Measurements from ENCODE around the gene SKP1. TPM values are rescaled to one million over a fixed set of nuclear protein-coding genes. Genes with fewer than 3 reads are reported as not detected.

The SKP1 gene
- polyA plus RNA-seq, 1 of the 3 experiments (the other 2 are of a cell fraction), result 407 TPM

DNA sequence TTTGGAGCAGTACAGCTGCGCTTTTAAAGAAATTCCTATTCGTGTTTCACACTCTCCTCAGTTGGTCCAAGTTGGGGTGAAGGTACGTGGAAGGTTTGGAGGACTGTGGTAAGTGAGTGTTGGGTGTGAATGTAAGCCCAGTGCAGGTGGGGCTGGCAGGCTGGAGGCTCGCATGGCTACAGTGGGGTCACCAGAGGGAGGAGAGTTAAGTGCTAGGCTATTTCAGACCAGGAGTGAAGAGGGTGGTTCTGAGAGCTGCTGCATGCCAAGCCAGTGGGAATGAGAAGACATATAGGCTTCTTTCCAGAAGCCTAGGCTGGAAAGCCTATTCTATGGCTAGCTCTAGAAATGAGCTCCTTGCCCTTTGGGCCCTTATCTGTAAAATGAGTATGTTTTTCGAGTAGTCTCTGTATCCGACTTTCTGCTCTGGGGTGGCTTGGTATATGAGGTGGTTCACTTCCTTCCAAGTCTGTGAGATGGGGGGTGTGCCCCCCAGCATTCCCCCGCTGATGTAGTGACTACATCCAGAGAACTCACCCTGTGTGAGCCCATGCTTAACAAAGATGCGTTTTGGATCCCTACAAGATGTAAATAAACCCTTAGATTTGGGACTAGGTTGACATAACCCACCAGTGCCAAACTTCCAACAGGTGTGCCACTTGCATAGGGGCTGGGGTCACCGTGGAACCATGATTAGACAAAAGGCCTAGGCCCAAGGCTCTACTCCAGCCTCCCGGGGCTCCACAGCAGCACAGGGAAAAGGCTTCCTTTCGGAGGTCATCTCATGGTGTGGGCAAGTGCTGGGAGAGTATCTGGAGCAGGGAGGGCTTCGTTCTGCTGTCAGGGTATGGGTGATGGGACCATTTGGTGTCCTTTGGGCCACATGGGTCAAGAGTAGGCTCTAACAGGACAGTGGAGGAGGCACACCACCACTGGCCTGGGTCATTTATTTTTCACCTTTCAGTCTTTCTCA is 59.7 kb downstream of the SKP1 start:
- no peak for DNase-seq
- TF ChIP-seq RFX5 (IDR thresholded peaks at IDR 0.05; ENCODE audit: low read length), result no peak
- TF ChIP-seq TCF12 (IDR thresholded peaks at IDR 0.05), result no peak
- TF ChIP-seq, protein P1, sequence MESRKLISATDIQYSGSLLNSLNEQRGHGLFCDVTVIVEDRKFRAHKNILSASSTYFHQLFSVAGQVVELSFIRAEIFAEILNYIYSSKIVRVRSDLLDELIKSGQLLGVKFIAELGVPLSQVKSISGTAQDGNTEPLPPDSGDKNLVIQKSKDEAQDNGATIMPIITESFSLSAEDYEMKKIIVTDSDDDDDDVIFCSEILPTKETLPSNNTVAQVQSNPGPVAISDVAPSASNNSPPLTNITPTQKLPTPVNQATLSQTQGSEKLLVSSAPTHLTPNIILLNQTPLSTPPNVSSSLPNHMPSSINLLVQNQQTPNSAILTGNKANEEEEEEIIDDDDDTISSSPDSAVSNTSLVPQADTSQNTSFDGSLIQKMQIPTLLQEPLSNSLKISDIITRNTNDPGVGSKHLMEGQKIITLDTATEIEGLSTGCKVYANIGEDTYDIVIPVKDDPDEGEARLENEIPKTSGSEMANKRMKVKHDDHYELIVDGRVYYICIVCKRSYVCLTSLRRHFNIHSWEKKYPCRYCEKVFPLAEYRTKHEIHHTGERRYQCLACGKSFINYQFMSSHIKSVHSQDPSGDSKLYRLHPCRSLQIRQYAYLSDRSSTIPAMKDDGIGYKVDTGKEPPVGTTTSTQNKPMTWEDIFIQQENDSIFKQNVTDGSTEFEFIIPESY (IDR thresholded peaks at IDR 0.05; ENCODE audit: borderline replicate concordance, low read depth), result no peak
- TF ChIP-seq, protein P2, sequence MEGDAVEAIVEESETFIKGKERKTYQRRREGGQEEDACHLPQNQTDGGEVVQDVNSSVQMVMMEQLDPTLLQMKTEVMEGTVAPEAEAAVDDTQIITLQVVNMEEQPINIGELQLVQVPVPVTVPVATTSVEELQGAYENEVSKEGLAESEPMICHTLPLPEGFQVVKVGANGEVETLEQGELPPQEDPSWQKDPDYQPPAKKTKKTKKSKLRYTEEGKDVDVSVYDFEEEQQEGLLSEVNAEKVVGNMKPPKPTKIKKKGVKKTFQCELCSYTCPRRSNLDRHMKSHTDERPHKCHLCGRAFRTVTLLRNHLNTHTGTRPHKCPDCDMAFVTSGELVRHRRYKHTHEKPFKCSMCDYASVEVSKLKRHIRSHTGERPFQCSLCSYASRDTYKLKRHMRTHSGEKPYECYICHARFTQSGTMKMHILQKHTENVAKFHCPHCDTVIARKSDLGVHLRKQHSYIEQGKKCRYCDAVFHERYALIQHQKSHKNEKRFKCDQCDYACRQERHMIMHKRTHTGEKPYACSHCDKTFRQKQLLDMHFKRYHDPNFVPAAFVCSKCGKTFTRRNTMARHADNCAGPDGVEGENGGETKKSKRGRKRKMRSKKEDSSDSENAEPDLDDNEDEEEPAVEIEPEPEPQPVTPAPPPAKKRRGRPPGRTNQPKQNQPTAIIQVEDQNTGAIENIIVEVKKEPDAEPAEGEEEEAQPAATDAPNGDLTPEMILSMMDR (IDR thresholded peaks at IDR 0.05), result no peak
- no peak for TF ChIP-seq GATA2 (CRISPR knock-in tag; IDR thresholded peaks at IDR 0.05)
- TF ChIP-seq FOSL2 (IDR thresholded peaks at IDR 0.05; ENCODE audit: borderline replicate concordance, low read depth), result no peak
- TF ChIP-seq CHD2 (IDR thresholded peaks at IDR 0.05; ENCODE audit: low read length, partially characterized antibody), result no peak
- TF ChIP-seq ELF1 (IDR thresholded peaks at IDR 0.05), result no peak
- no peak for TF ChIP-seq MEF2A (IDR thresholded peaks at IDR 0.05; ENCODE audit: borderline replicate concordance, low read depth)
- TF ChIP-seq MXI1 (IDR thresholded peaks at IDR 0.05; ENCODE audit: low read depth, low read length), result no peak
- no peak for TF ChIP-seq RCOR1 (IDR thresholded peaks at IDR 0.05; ENCODE audit: low read length)
- TF ChIP-seq RXRA (IDR thresholded peaks at IDR 0.05; ENCODE audit: borderline replicate concordance, low read depth), result no peak
- TF ChIP-seq, protein P3, sequence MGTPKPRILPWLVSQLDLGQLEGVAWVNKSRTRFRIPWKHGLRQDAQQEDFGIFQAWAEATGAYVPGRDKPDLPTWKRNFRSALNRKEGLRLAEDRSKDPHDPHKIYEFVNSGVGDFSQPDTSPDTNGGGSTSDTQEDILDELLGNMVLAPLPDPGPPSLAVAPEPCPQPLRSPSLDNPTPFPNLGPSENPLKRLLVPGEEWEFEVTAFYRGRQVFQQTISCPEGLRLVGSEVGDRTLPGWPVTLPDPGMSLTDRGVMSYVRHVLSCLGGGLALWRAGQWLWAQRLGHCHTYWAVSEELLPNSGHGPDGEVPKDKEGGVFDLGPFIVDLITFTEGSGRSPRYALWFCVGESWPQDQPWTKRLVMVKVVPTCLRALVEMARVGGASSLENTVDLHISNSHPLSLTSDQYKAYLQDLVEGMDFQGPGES (IDR thresholded peaks at IDR 0.05; ENCODE audit: low read depth, low read length), result no peak
- TF ChIP-seq JUND (IDR thresholded peaks at IDR 0.05), result no peak
- TF ChIP-seq EP300 (IDR thresholded peaks at IDR 0.05; ENCODE audit: borderline replicate concordance in 1 of 2, low read depth in 1 of 2, low read length in 1 of 2), result no peak
- H3K4me3 ChIP-seq (ENCODE audit: low read depth in 2 of 2, low read length in 1 of 2), result no peak overlapping the region
- WGBS (ENCODE audit: low lambda C conversion rate), result 95% methylated on average over 8 of the region's 12 CpGs
- H3K9me3 ChIP-seq, result no peaks in the 10 kb centered on the region
- H3K9ac ChIP-seq, result no peak overlapping the region
- no peaks in the 10 kb centered on the region for H3K9me2 ChIP-seq
- H3K27me3 ChIP-seq (ENCODE audit: insufficient read depth), result no peaks in the 10 kb centered on the region
- ChIA-PET CTCF (interaction anchor here (1.2 to 3.4 kb wide), 5 partner anchors 16 to 172 kb away, joined by 3 to 18 read pairs (median 14); no protein-coding TSS in a partner anchor), POLR2A (interaction anchor here (0.6 to 2.2 kb wide), 2 partner anchors 8 to 10 kb away, joined by 4 to 7 read pairs; no protein-coding TSS in a partner anchor)
- H3K36me3 ChIP-seq (replicated peaks in 1 of 2; ENCODE audit: control insufficient read depth in 1 of 2, insufficient read depth in 2 of 2, low read length in 1 of 2), result no peaks in the 10 kb centered on the region
- peaks cover 0 to 49% of the 10 kb centered on the region in 2 experiments; a peak in 2 of 4 replicates for H3K4me1 ChIP-seq (ENCODE audit: control insufficient read depth in 1 of 2, insufficient read depth in 2 of 2, low read depth in 1 of 2, low read length in 1 of 2)
- H3K4me2 ChIP-seq, result no peak overlapping the region
- H3K27ac ChIP-seq (ENCODE audit: low read depth in 2 of 2, low read length in 1 of 2), result no peak overlapping the region; a peak in 1 of 4 replicates
- H2AFZ ChIP-seq (ENCODE audit: low read depth), result no peak overlapping the region
- H3F3A ChIP-seq (replicated peaks; ENCODE audit: insufficient read depth), result peaks cover 3% of the 10 kb centered on the region
- no peaks in the 10 kb centered on the region for H3K79me2 ChIP-seq (ENCODE audit: insufficient read depth)
- H4K20me1 ChIP-seq (ENCODE audit: insufficient read depth), result no peaks in the 10 kb centered on the region
